Central memory CD8-positive, alpha-beta T cell (primary cell): ENCODE data around the gene C18orf54.
A peak's percentile ranks its signal among the peaks of the same experiment; 100 is the strongest.

ENCODE experiments used
- ATAC-seq: fragments of 150-1000 bp; cut with Tn5 transposase; replicated peaks from 2 replicates; pipeline ENCODE4 v1.10.0; 2022; ENCODE audit warnings: mild to moderate bottlenecking, moderate FRiP score, moderate number of reproducible peaks; ENCODE audit not compliant: poor library complexity, severe bottlenecking; ENCODE audit errors: extremely low read depth
- DNase-seq, 2 donors: peaks; one replicate each; pipeline ENCODE4 v3.0.0; 2021; ENCODE audit warnings: low spot score in 2 of 2
- H3K27ac Mint-ChIP-seq: one replicate; pipeline ENCODE4 v1.8.0; 2022; ENCODE audit warnings: low read depth, mild to moderate bottlenecking, moderate library complexity, mixed read lengths
- H3K27me3 Mint-ChIP-seq: one replicate; pipeline ENCODE4 v1.8.0; 2022; ENCODE audit warnings: mixed read lengths
- H3K36me3 Mint-ChIP-seq: one replicate; pipeline ENCODE4 v1.8.0; 2022; ENCODE audit warnings: mild to moderate bottlenecking, moderate library complexity, mixed read lengths; ENCODE audit not compliant: insufficient read depth
- H3K4me1 Mint-ChIP-seq: one replicate; pipeline ENCODE4 v1.8.0; 2022; ENCODE audit warnings: mixed read lengths
- H3K4me3 Mint-ChIP-seq: one replicate; pipeline ENCODE4 v1.8.0; 2022; ENCODE audit warnings: mild to moderate bottlenecking, moderate library complexity, mixed read lengths
- H3K9me3 Mint-ChIP-seq: one replicate; pipeline ENCODE4 v1.8.0; 2022; ENCODE audit warnings: mixed read lengths

C18orf54 gene

GRCh38 chr18:54390838-54391237 is 33.1 kb downstream of the C18orf54 start:
- no peaks in the 10 kb centered on the region for H3K9me3 Mint-ChIP-seq
- DNase-seq (no peak), ATAC-seq (no peak)
- H3K4me1 Mint-ChIP-seq = no peaks in the 10 kb centered on the region
- H3K4me3 Mint-ChIP-seq = no peak overlapping the region
- peaks cover 2% of the 10 kb centered on the region for H3K36me3 Mint-ChIP-seq
- no peak overlapping the region for H3K27ac Mint-ChIP-seq
- H3K27me3 Mint-ChIP-seq = no peaks in the 10 kb centered on the region

DNA sequence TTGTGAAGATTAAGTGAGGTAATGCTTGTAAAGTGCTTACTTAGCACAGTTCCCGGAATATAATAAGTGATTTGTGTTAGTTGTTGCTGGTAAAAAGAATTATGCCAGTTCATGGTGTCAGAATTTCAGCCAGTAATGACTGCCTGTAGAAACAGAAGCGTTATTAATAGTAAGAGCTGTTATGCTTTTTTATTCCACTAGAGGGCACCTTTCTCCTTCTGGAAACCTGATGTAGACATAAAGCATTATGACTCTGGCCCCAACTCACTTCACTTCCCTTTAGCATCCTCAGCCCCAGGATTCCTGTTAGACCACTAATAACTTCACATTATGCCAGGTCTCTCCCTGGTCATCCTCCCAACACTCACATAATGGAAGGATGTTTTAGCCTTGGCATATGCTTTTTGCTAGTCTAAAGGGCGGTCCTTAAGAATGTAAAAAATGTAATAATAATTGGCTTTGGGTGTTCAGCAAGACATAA is 34.9 kb downstream of the C18orf54 start:
- Mint-ChIP-seq H3K36me3 (peaks cover 2% of the 10 kb centered on the region), H3K27ac (no peak overlapping the region), H3K9me3 (no peaks in the 10 kb centered on the region), H3K27me3 (no peaks in the 10 kb centered on the region), H3K4me1 (no peaks in the 10 kb centered on the region), H3K4me3 (no peak overlapping the region)
- DNase-seq (no peak), ATAC-seq (no peak)

DNA sequence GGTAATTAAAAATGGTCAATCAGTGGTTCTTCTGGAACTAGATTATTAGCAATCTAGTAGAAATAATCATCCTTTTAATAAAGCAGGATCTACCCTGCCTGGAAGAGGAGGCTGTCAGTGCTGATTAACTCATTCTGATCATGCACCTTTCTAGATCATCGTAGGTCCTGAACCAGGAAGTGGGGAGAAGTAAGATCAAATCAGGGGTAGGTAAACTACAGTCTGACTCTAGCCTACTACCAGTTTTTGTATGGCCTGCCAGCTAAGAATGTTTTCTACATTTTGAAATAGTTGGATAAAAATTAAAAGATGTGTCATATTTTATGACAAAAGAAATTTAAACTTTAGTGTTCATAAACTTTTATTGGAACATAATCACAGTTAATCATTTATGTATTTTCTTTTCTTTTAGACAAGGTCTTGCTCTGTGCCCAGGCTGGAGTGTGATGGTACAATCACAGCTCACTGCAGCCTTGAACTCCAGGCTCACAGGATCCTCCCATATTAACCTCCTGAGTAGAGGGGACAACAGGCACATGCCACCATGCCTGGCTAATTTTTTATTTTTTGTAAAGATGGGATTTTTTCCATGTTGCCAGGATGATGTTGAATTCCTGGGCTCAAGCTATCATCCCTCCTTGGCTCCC is 36.1 kb downstream of the C18orf54 start:
- H3K4me1 Mint-ChIP-seq = no peaks in the 10 kb centered on the region
- ATAC-seq (no peak), DNase-seq (no peak)
- peak overlapping the region; percentile 4 for H3K27ac Mint-ChIP-seq
- H3K36me3 Mint-ChIP-seq = no peaks in the 10 kb centered on the region
- no peak overlapping the region for H3K4me3 Mint-ChIP-seq
- no peaks in the 10 kb centered on the region for H3K27me3 Mint-ChIP-seq
- no peaks in the 10 kb centered on the region for H3K9me3 Mint-ChIP-seq

- Mint-ChIP-seq H3K27me3 (no peaks in the 10 kb centered on the region), H3K9me3 (no peaks in the 10 kb centered on the region), H3K36me3 (no peaks in the 10 kb centered on the region), H3K4me3 (no peak overlapping the region), H3K27ac (no peak overlapping the region), H3K4me1 (no peaks in the 10 kb centered on the region)
- no peak for DNase-seq
- no peak for ATAC-seq
Observed at GRCh38 chr18:54396760-54397159, 39.1 kb downstream of the C18orf54 start.

DNA sequence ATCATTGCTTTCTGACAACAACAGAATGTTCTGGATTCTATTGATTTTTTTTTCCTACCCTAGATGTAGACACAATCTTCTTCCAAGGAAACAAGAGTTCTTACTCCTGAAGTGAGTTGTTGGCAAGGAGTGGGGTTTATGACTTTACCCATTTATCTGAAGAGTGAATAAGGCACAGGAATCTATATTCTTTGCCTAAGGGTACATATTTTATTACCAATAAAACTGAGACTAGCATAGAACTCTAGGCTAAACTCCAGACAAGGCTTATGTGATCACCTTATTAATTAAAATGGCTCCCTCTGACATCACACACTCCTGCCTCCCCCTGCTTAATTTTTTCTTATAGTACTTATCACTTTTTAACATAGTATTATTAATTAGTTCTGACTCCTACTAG is 47.6 kb downstream of the C18orf54 start:
- Mint-ChIP-seq H3K27me3 (peaks cover 58% of the 10 kb centered on the region), H3K9me3 (no peaks in the 10 kb centered on the region), H3K36me3 (no peaks in the 10 kb centered on the region), H3K27ac (no peak overlapping the region), H3K4me3 (no peak overlapping the region), H3K4me1 (no peaks in the 10 kb centered on the region)
- ATAC-seq = no peak
- no peak for DNase-seq

GRCh38 chr18:54411781-54412180 is 54.1 kb downstream of the C18orf54 start:
- Mint-ChIP-seq H3K4me3 (no peak overlapping the region), H3K9me3 (no peaks in the 10 kb centered on the region), H3K36me3 (no peaks in the 10 kb centered on the region), H3K27me3 (peaks cover 55% of the 10 kb centered on the region), H3K27ac (no peak overlapping the region), H3K4me1 (no peaks in the 10 kb centered on the region)
- ATAC-seq (no peak), DNase-seq (no peak)

DNA sequence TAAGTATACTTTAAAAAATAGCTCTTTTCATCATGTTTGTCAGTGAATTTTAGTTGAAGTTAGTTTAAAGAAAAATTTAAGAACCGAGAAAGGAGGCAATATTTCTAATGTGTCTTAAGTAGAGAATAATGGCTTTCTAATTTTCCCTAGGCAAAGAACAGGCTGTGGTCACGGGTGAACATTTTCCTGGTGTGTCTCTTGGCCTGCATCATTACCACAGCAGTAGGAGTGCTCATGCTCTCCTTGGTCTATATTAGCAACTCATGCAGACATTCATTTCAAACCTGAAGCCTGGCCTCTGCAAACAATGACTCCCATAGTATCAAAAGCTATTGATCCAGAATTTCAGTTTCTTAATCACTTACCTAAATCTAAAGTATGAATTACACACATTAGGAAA is 57.4 kb downstream of the C18orf54 start:
- Mint-ChIP-seq H3K36me3 (no peaks in the 10 kb centered on the region), H3K9me3 (no peaks in the 10 kb centered on the region), H3K4me1 (no peaks in the 10 kb centered on the region), H3K27ac (no peak overlapping the region), H3K27me3 (peaks cover 50% of the 10 kb centered on the region), H3K4me3 (no peak overlapping the region)
- ATAC-seq (no peak), DNase-seq (no peak)

DNA sequence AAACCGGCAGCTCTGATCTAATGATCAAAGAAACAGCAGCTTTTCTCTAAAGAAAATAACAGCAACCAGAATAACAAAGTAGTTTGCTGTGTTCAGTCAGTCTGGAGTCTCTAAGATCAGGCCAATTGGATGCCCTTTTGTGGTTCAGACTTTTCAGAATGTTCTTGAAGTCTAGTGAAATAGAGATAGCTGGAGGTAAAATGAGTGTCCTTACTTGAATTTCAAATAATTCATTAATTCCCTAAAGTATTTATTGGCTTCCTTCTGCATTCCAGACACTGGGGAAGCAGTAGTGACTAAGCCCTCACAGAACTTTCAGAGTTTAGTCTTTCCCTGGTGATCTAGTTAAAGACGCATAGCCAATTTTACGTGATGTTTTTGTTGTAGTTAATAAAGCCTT is 58.7 kb downstream of the C18orf54 start:
- ATAC-seq = no peak
- H3K4me1 Mint-ChIP-seq = no peaks in the 10 kb centered on the region
- H3K4me3 Mint-ChIP-seq = no peak overlapping the region
- no peaks in the 10 kb centered on the region for H3K9me3 Mint-ChIP-seq
- no peak for DNase-seq
- H3K27me3 Mint-ChIP-seq = peaks cover 50% of the 10 kb centered on the region
- no peaks in the 10 kb centered on the region for H3K36me3 Mint-ChIP-seq
- H3K27ac Mint-ChIP-seq = no peak overlapping the region

- Mint-ChIP-seq H3K27me3 (peaks cover 42% of the 10 kb centered on the region), H3K4me3 (no peak overlapping the region), H3K27ac (no peak overlapping the region), H3K4me1 (no peaks in the 10 kb centered on the region), H3K9me3 (no peaks in the 10 kb centered on the region), H3K36me3 (no peaks in the 10 kb centered on the region)
- no peak for ATAC-seq
- no peak for DNase-seq
Observed at GRCh38 chr18:54423831-54424230, 66.1 kb downstream of the C18orf54 start.

DNA sequence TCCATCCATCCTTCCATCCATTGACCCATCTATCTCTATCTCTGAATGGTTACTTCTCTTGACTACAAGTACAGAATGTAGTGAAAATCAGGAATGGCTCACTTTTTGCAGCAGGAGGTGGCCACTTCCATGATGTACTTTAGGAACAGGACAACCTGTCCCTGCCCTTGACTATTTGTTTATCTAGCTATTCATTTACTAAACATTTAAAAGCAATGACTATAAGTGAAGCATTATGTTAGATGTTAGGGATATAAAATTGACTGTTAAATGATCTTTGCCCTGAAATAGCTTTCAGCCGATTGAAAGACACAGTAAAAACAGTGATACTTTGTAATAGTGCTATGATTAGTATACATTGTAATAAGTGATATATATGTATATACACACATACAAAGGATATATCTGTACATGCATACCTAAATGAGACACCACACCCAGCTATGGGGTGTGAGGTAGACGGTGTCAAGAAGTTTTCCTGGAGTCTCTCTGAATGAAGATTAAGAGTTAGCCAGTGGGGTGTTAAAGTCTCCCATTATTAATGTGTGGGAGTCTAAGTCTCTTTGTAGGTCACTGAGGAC is 68.5 kb downstream of the C18orf54 start:
- H3K36me3 Mint-ChIP-seq = no peaks in the 10 kb centered on the region
- H3K27ac Mint-ChIP-seq = no peak overlapping the region
- no peaks in the 10 kb centered on the region for H3K4me1 Mint-ChIP-seq
- no peak for DNase-seq
- H3K27me3 Mint-ChIP-seq = peaks cover 27% of the 10 kb centered on the region
- ATAC-seq = no peak
- no peak overlapping the region for H3K4me3 Mint-ChIP-seq
- H3K9me3 Mint-ChIP-seq = no peaks in the 10 kb centered on the region
